Fibroblast of lung (primary cell): Measurements from ENCODE around the gene SLK. TPM values are rescaled to one million over a fixed set of nuclear protein-coding genes. Genes with fewer than 3 reads are reported as not detected.

ENCODE experiments used
- DNase-seq, 2 donors: peaks; one replicate each; pipeline versions ENCODE4 v3.0.0 to v3.0.0-alpha.2; 2010; ENCODE audit warnings: low read depth in 2 of 2
- H2AFZ ChIP-seq: 2 replicates; pipeline ENCODE4 v1.5.1; 2012; ENCODE audit warnings: low read length, control low read depth, inconsistent platforms
- H3K27ac ChIP-seq: 2 replicates; pipeline ENCODE4 v1.5.1; 2011; ENCODE audit warnings: low read length, control low read depth; ENCODE audit not compliant: insufficient read depth
- H3K27me3 ChIP-seq: 2 replicates; pipeline ENCODE4 v1.5.1; 2011; ENCODE audit warnings: mild to moderate bottlenecking, low read length; ENCODE audit not compliant: control insufficient read depth, insufficient read depth
- H3K36me3 ChIP-seq: 2 replicates; pipeline ENCODE4 v1.5.1; 2011; ENCODE audit warnings: low read length; ENCODE audit not compliant: control insufficient read depth, insufficient read depth
- H3K4me1 ChIP-seq: 2 replicates; pipeline ENCODE4 v1.5.1; 2011; ENCODE audit warnings: low read length; ENCODE audit not compliant: control insufficient read depth, insufficient read depth; ENCODE audit errors: extremely low read depth
- H3K4me2 ChIP-seq: 2 replicates; pipeline ENCODE4 v1.5.1; 2011; ENCODE audit warnings: low read length, control low read depth; ENCODE audit not compliant: insufficient read depth; ENCODE audit errors: extremely low read depth
- H3K4me3 ChIP-seq, 4 experiments: fragments of 200-600 bp in 1 of 4; sonication (generic) in 1 of 4; replicated peaks in 1 of 4; 2 replicates each; pipeline ENCODE4 v1.5.1; 2011 to 2016; ENCODE audit warnings: low read length in 4 of 4, low read depth in 3 of 4, mild to moderate bottlenecking in 3 of 4, control low read depth in 2 of 4, inconsistent platforms in 1 of 4, mixed read lengths in 1 of 4; ENCODE audit not compliant: insufficient read depth in 1 of 4; ENCODE audit errors: control extremely low read depth in 1 of 4
- H3K79me2 ChIP-seq: 2 replicates; pipeline ENCODE4 v1.5.1; 2012; ENCODE audit warnings: mild to moderate bottlenecking, low read length, inconsistent platforms; ENCODE audit not compliant: control insufficient read depth, insufficient read depth
- H3K9ac ChIP-seq: 2 replicates; pipeline ENCODE4 v1.5.1; 2011; ENCODE audit warnings: mild to moderate bottlenecking, low read length, control low read depth; ENCODE audit not compliant: insufficient read depth
- H3K9me3 ChIP-seq: 2 replicates; pipeline ENCODE4 v1.5.1; 2012; ENCODE audit warnings: low read depth, low read length; ENCODE audit not compliant: control insufficient read depth, insufficient read depth
- H4K20me1 ChIP-seq: 2 replicates; pipeline ENCODE4 v1.5.1; 2011; ENCODE audit warnings: low read length; ENCODE audit not compliant: control insufficient read depth, insufficient read depth; ENCODE audit errors: extremely low read depth
- EZH2 ChIP-seq: IDR thresholded peaks from 2 replicates; pipeline ENCODE4 v1.5.1; 2012; ENCODE audit warnings: low read length, control low read depth, mild to moderate bottlenecking; ENCODE audit errors: missing control alignments
- polyA plus RNA-seq, 2 donors: library from polyadenylated mRNA; depleted of rRNA in 1 of 2; stranded (reverse) in 1 of 2; unstranded in 1 of 2; fragments of >200 nt; gene quantifications; 2 replicates each; pipeline ENCODE4 v1.2.1, GENCODE V29; 2011 to 2012; ENCODE audit warnings: missing spikeins in 1 of 2
- total RNA-seq: library from RNA; depleted of rRNA; stranded (reverse); fragments of >200 nt; gene quantifications from 2 replicates; pipeline ENCODE4 v1.2.1, GENCODE V29; 2014
- TF ChIP-seq, protein P1 (sequence below), 2 donors: IDR thresholded peaks in 1 of 2; conservative IDR thresholded peaks in 1 of 2; 1 replicate in 1 of 2; 2 replicates in 1 of 2; pipeline ENCODE4 v1.5.1; 2011 to 2012; ENCODE audit warnings: low read length in 2 of 2, control low read depth in 1 of 2, inconsistent platforms in 1 of 2, low read depth in 1 of 2, mild to moderate bottlenecking in 1 of 2

The SLK gene
- total and polyA plus RNA-seq, 2 donors (not counting 1 experiment from before 2014, with no cell fraction given), result 18.2 to 63.1 TPM

DNA sequence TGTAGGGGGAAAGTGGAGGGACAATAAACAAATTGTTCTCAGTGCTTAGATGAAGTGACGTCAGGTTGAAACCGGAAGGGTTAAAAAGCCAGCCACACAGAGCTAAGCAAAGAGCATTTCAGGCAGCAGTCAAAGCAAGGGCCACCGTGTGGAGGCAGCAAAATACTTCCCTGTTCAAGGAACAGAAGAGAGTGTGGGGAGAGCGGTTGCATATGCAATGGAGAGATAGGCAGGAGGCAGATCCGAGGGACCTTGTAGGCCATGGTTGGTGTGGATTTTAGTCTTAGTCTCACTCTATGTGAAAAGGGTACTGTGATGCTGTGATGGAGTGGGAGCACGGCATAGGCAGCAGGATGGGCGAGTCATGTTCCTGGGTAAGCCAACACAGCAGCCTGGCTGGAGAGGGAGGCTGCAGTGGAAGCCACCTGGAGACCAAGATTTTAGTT, 45.2 kb upstream of the SLK start:
- no peaks in the 10 kb centered on the region for H4K20me1 ChIP-seq
- H3K9me3 ChIP-seq, result no peaks in the 10 kb centered on the region
- H3K27me3 ChIP-seq, result no peaks in the 10 kb centered on the region
- peaks cover 8% of the 10 kb centered on the region for H3K4me1 ChIP-seq
- peak overlapping the region; percentile 59 for H2AFZ ChIP-seq
- peaks cover 6% of the 10 kb centered on the region for H3K79me2 ChIP-seq
- no peak overlapping the region for H3K9ac ChIP-seq
- no peaks in the 10 kb centered on the region for H3K36me3 ChIP-seq
- H3K4me3 ChIP-seq, result no peak overlapping the region
- peak; percentile 18 to 43 for DNase-seq
- TF ChIP-seq, protein P1, sequence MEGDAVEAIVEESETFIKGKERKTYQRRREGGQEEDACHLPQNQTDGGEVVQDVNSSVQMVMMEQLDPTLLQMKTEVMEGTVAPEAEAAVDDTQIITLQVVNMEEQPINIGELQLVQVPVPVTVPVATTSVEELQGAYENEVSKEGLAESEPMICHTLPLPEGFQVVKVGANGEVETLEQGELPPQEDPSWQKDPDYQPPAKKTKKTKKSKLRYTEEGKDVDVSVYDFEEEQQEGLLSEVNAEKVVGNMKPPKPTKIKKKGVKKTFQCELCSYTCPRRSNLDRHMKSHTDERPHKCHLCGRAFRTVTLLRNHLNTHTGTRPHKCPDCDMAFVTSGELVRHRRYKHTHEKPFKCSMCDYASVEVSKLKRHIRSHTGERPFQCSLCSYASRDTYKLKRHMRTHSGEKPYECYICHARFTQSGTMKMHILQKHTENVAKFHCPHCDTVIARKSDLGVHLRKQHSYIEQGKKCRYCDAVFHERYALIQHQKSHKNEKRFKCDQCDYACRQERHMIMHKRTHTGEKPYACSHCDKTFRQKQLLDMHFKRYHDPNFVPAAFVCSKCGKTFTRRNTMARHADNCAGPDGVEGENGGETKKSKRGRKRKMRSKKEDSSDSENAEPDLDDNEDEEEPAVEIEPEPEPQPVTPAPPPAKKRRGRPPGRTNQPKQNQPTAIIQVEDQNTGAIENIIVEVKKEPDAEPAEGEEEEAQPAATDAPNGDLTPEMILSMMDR (conservative IDR thresholded peaks at IDR 0.05 in 1 of 2, IDR thresholded peaks at IDR 0.05 in 1 of 2; ENCODE audit: low read depth in 1 of 2, low read length in 2 of 2), result peak; percentile 6 to 10
- no peak for TF ChIP-seq EZH2
- H3K4me2 ChIP-seq, result no peak overlapping the region
- no peak overlapping the region for H3K27ac ChIP-seq

DNA sequence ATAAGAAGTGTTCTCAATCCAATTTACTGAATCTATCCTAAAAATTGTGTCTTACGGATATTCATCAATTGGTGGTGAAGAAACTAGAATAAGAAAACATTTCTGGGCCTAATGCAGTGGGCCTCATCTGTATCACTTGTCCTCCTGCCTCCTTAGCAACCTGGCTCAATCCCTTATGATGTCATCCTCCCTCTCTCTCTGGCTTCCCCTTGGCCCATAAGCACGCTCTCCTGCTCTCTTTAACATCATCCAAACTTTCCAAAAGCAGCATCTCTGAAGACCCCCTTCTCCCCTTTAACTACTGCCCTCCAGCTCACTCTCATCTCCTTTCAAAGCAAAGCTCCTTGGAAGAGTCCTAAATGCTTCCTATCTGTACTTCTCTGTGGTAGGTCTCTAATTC, 44.3 kb upstream of the SLK start:
- Histone ChIP-seq H3K9me3 (no peaks in the 10 kb centered on the region), H3K27me3 (no peaks in the 10 kb centered on the region), H3K9ac (no peak overlapping the region), H2AFZ (no peak overlapping the region), H3K4me2 (no peak overlapping the region), H3K4me1 (peaks cover 4% of the 10 kb centered on the region), H4K20me1 (no peaks in the 10 kb centered on the region), H3K4me3 (no peak overlapping the region), H3K27ac (no peak overlapping the region), H3K79me2 (no peaks in the 10 kb centered on the region), H3K36me3 (no peaks in the 10 kb centered on the region)
- no peak for DNase-seq
- TF ChIP-seq, protein P1 (conservative IDR thresholded peaks at IDR 0.05 in 1 of 2, IDR thresholded peaks at IDR 0.05 in 1 of 2; ENCODE audit: low read depth in 1 of 2, low read length in 2 of 2), result no peak
- TF ChIP-seq EZH2, result no peak

DNA sequence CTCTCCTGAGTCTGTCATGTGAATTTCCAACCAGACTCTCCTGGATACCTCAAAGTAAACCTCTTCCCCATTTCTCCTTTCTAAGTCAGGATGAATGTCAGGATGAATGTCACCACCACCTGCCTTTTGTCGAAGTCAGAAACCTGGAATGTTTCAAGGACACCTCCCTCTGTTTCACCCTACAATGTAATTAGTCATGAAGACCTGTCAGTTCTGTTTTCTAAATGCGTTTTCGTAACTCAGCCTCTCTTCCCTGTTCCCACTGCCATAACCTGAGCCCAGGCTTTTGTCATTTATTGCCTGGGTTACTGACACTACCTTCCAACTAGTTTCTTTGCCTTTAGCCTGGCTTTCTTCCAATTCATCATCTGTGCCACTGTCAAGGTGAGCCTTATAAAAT, 43.4 kb upstream of the SLK start:
- H2AFZ ChIP-seq, result no peak overlapping the region
- TF ChIP-seq, protein P1 (conservative IDR thresholded peaks at IDR 0.05 in 1 of 2, IDR thresholded peaks at IDR 0.05 in 1 of 2; ENCODE audit: low read depth in 1 of 2, low read length in 2 of 2), result no peak
- TF ChIP-seq EZH2, result no peak

More for the DNA sequence above, 43.4 kb upstream of the SLK start:
- no peaks in the 10 kb centered on the region for H3K79me2 ChIP-seq
- H3K9me3 ChIP-seq, result no peaks in the 10 kb centered on the region
- H3K4me1 ChIP-seq, result peaks cover 3% of the 10 kb centered on the region
- H3K9ac ChIP-seq, result no peak overlapping the region
- DNase-seq, result no peak
- no peak overlapping the region for H3K4me3 ChIP-seq
- no peaks in the 10 kb centered on the region for H4K20me1 ChIP-seq
- H3K27me3 ChIP-seq, result no peaks in the 10 kb centered on the region
- H3K36me3 ChIP-seq, result no peaks in the 10 kb centered on the region
- H3K4me2 ChIP-seq, result no peak overlapping the region
- H3K27ac ChIP-seq, result no peak overlapping the region
